GM23338 (cell line): Measurements from ENCODE around the gene BOK. TPM values are rescaled to one million over a fixed set of nuclear protein-coding genes. Genes with fewer than 3 reads are reported as not detected.
"Not testable (repeated sequence)": the region's sequence is repeated elsewhere in the genome, so short reads cannot be mapped to it uniquely, and the experiment has no call there.

Source experiments
- ATAC-seq: fragments of 200-7000 bp; cut with Tn5 transposase; 3 replicates; pipeline ENCODE4 v1.9.1; 2020
- DNase-seq: peaks from one replicate; pipeline ENCODE4 v3.0.0-alpha.2; 2015; ENCODE audit warnings: low spot score
- H2AFZ ChIP-seq: fragments of 200-600 bp; sonication (generic); 2 replicates; pipeline ENCODE4 v1.8.0; 2016; ENCODE audit warnings: antibody characterized with exemption, mild to moderate bottlenecking, moderate library complexity
- H3F3A ChIP-seq: fragments of 200-600 bp; sonication (generic); replicated peaks from 2 replicates; pipeline ENCODE4 v1.8.0; 2017; ENCODE audit warnings: antibody characterized with exemption, mixed run types, low read depth
- H3K27ac ChIP-seq: fragments of 200-600 bp; sonication (generic); 2 replicates; pipeline ENCODE4 v1.6.1; 2016; ENCODE audit warnings: low read depth
- H3K27me3 ChIP-seq: fragments of 200-600 bp; sonication (generic); 2 replicates; pipeline ENCODE4 v1.8.0; 2016; ENCODE audit warnings: mild to moderate bottlenecking, mixed run types, moderate library complexity; ENCODE audit not compliant: insufficient read depth
- H3K36me3 ChIP-seq: fragments of 200-600 bp; sonication (generic); 2 replicates; pipeline ENCODE4 v1.8.0; 2016; ENCODE audit warnings: mild to moderate bottlenecking; ENCODE audit not compliant: insufficient read depth
- H3K4me1 ChIP-seq: fragments of 200-600 bp; sonication (generic); 2 replicates; pipeline ENCODE4 v1.8.0; 2016; ENCODE audit warnings: mild to moderate bottlenecking, moderate library complexity; ENCODE audit not compliant: insufficient read depth
- H3K4me2 ChIP-seq: fragments of 200-600 bp; sonication (generic); 2 replicates; pipeline ENCODE4 v1.7.1; 2017; ENCODE audit warnings: mixed run types
- H3K4me3 ChIP-seq: fragments of 200-600 bp; sonication (generic); 2 replicates; pipeline ENCODE4 v1.6.1; 2016; ENCODE audit warnings: mixed run types
- H3K79me2 ChIP-seq: fragments of 200-600 bp; sonication (generic); replicated peaks from 2 replicates; pipeline ENCODE4 v1.8.0; 2017; ENCODE audit warnings: mild to moderate bottlenecking; ENCODE audit not compliant: insufficient read depth
- H3K9me2 ChIP-seq: fragments of 200-600 bp; sonication (generic); 2 replicates; pipeline ENCODE4 v1.8.0; 2017; ENCODE audit not compliant: insufficient read depth
- H4K20me1 ChIP-seq: fragments of 200-600 bp; sonication (generic); replicated peaks from 2 replicates; pipeline ENCODE4 v1.8.0; 2017; ENCODE audit warnings: mild to moderate bottlenecking; ENCODE audit not compliant: insufficient read depth
- H3K27ac Mint-ChIP-seq: 2 replicates; pipeline ENCODE4 v1.8.0; 2020; ENCODE audit warnings: inconsistent platforms, mild to moderate bottlenecking, moderate library complexity, mixed read lengths
- H3K27me3 Mint-ChIP-seq: 3 replicates; pipeline ENCODE4 v1.8.0; 2022; ENCODE audit warnings: low read depth, mild to moderate bottlenecking, moderate library complexity, mixed read lengths, inconsistent platforms; ENCODE audit not compliant: insufficient read depth, poor library complexity
- H3K36me3 Mint-ChIP-seq: 3 replicates; pipeline ENCODE4 v1.8.0; 2021; ENCODE audit warnings: low read depth, mild to moderate bottlenecking, inconsistent platforms, moderate library complexity, mixed read lengths
- H3K4me1 Mint-ChIP-seq: 3 replicates; pipeline ENCODE4 v1.8.0; 2020; ENCODE audit warnings: mild to moderate bottlenecking, inconsistent platforms, mixed read lengths
- H3K4me3 Mint-ChIP-seq: 3 replicates; pipeline ENCODE4 v1.8.0; 2021; ENCODE audit warnings: moderate library complexity, mild to moderate bottlenecking, inconsistent platforms, mixed read lengths
- H3K9me3 Mint-ChIP-seq: 3 replicates; pipeline ENCODE4 v1.8.0; 2020; ENCODE audit warnings: moderate library complexity, mild to moderate bottlenecking, inconsistent platforms, mixed read lengths
- CREB1 ChIP-seq: fragments of 250-450 bp; sonication (Bioruptor Pico); IDR thresholded peaks from 2 replicates; pipeline ENCODE4 v1.5.0; 2020; ENCODE audit warnings: low read depth, mild to moderate bottlenecking, moderate library complexity
- CTCF ChIP-seq, 2 experiments: fragments of 200-600 bp in 1 of 2; sonication (generic) in 1 of 2; conservative IDR thresholded peaks; 2 replicates each; pipeline versions ENCODE4 v1.5.1 to v1.6.1; 2016 to 2017; ENCODE audit warnings: antibody characterized with exemption in 2 of 2, low read depth in 2 of 2, mild to moderate bottlenecking in 2 of 2, moderate library complexity in 1 of 2
- EZH2 ChIP-seq: fragments of 200-600 bp; sonication (generic); IDR thresholded peaks from one replicate; pipeline ENCODE4 v1.8.0; 2017; ENCODE audit warnings: antibody characterized with exemption, mild to moderate bottlenecking, low read depth; ENCODE audit not compliant: unreplicated experiment
- JUNB ChIP-seq: IDR thresholded peaks from one replicate; pipeline ENCODE4 v1.6.1; 2016; ENCODE audit warnings: antibody characterized with exemption; ENCODE audit not compliant: unreplicated experiment
- POLR2AphosphoS5 ChIP-seq: IDR thresholded peaks from 2 replicates; pipeline ENCODE4 v1.6.1; 2016; ENCODE audit warnings: antibody characterized with exemption, low read depth
- REST ChIP-seq: IDR thresholded peaks from one replicate; pipeline ENCODE4 v1.6.1; 2018; ENCODE audit warnings: antibody characterized with exemption; ENCODE audit not compliant: unreplicated experiment
- ZNF331 ChIP-seq: fragments of 250-450 bp; sonication (Bioruptor Pico); IDR thresholded peaks from 2 replicates; pipeline ENCODE4 v1.5.0; 2020; ENCODE audit warnings: low read depth, mild to moderate bottlenecking, moderate library complexity
- polyA plus RNA-seq: library from polyadenylated mRNA; unstranded; fragments of >200 nt; fragmentation: Nextera tagmentation; extraction: Ambion mirVana; gene quantifications from 2 replicates; pipeline ENCODE4 v1.2.1, GENCODE V29; 2016
- total RNA-seq: library from RNA; depleted of rRNA; stranded (reverse); fragments of >200 nt; shearing (Covaris generic); gene quantifications from 2 replicates; pipeline ENCODE4 v1.2.3, GENCODE V29; 2014

The BOK gene
- total and polyA plus RNA-seq, 2 experiments from 2014 or later = 13.5 to 36.7 TPM

- TF ChIP-seq CTCF (conservative IDR thresholded peaks at IDR 0.05; ENCODE audit: low read depth in 2 of 2) = no peak
- TF ChIP-seq EZH2 = no peak
- TF ChIP-seq JUNB = no peak
- no peak for TF ChIP-seq ZNF331 (CRISPR knock-in tag)
- TF ChIP-seq REST = no peak
- TF ChIP-seq POLR2AphosphoS5 = no peak
- no peak for TF ChIP-seq CREB1 (CRISPR knock-in tag)
These were observed 36.1 kb upstream of the BOK start (continued) for GRCh38 chr2:241522477-241522876.

DNA sequence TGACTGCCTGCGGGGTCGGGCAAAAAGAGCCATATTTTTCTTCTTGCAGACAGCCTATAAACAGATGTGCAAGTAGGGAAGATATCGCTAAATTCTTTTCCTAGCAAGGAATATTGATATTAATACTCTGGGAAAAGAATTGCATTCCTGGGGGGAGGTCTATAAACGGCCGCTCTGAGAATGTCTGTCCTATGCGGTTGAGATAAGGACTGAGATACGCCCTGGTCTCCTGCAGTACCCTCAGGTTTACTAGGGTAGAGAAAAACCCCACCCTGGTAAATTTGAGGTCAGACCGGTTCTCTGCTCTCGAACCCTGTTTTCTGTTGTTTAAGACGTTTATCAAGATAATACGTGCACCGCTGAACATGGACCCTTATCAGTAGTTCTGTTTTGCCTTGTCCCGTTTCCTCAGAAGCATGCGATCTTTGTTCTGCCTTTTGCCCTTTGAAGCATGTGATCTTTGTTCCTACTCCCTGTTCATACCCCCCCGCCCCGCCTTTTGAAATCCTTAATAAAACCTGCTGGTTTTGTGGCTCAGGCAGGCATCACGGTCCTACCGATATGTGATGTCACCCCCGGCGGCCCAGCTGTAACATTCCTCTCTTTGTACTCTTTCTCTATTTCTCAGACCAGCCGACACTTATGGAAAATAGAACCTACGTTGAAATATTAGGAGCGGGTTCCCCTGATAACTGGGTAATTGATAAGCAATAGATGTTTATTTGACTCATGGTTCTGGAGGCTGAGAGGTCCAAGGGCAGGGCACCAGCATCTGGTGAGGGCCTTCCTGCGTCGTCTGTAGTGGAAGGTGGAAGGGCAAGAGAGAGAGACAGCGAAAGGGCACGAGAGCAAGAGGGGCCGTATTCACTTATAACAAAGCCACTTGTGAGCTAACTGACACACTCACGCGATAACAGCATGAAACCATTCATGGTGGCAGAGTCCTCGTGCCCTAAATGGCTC, 32.4 kb upstream of the BOK start:
- not testable (repeated sequence) for H3K36me3 ChIP-seq, H3K27me3 Mint-ChIP-seq, H3K4me2 ChIP-seq, H3K79me2 ChIP-seq, H2AFZ ChIP-seq, H3F3A ChIP-seq, DNase-seq, H3K4me3 ChIP-seq, H3K27ac Mint-ChIP-seq, H3K4me1 Mint-ChIP-seq, H3K36me3 Mint-ChIP-seq, H3K27ac ChIP-seq, H3K9me2 ChIP-seq, H4K20me1 ChIP-seq, H3K4me1 ChIP-seq, H3K27me3 ChIP-seq, H3K4me3 Mint-ChIP-seq, ATAC-seq
- peaks cover 14% of the 10 kb centered on the region for H3K9me3 Mint-ChIP-seq
